IPS-18c (cell line): ENCODE data around the gene ZFYVE21.
A peak's percentile ranks its signal among the peaks of the same experiment; 100 is the strongest.

Source experiments
- H3K4me3 ChIP-seq: 2 replicates; pipeline ENCODE4 v1.7.0; 2013; ENCODE audit warnings: low read depth, mild to moderate bottlenecking, low read length, moderate library complexity; ENCODE audit not compliant: insufficient read depth
- H3K9me3 ChIP-seq: one replicate; pipeline ENCODE4 v1.6.1; 2013; ENCODE audit warnings: mild to moderate bottlenecking, low read length, moderate library complexity; ENCODE audit not compliant: control insufficient read depth, insufficient read depth

Gene ZFYVE21

GRCh38 chr14:103715052-103716000, at the start of gene ZFYVE21, which contains the start of gene XRCC3:
Gene ZFYVE21, plus strand, starts transcription at chr14:103715810. Its CDS starts 32 bp downstream, at chr14:103715842.
Gene XRCC3, minus strand, starts transcription at chr14:103715451. Its CDS starts 4,364 bp downstream, at chr14:103711087.
- no peaks in the 10 kb centered on the region for H3K9me3 ChIP-seq
- peak within 1 kb of the TSS; percentile 84 for H3K4me3 ChIP-seq

DNA sequence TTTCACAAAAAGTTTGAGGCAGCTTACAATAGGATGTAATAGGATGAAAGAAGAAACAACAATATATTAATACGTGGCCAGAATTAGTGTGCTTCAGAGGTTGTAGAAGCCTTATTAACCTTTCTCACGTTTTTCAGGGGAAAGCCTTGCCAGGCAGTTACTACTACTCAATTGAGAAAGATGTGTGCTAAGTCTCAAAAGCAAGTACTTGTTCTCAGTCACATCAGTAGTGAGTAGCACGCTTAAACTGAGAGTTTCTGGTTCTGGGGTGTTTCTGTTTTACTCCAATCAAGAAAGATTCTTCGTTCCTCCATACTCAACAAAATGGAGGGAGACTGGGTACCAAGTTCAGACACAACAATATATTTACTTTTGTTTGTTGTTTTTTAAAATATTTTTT, 47.9 kb upstream of the ZFYVE21 start:
- H3K4me3 ChIP-seq: no peak overlapping the region
- H3K9me3 ChIP-seq: no peaks in the 10 kb centered on the region

- no peaks in the 10 kb centered on the region for H3K9me3 ChIP-seq
Measured at GRCh38 chr14:103668117-103668516, 47.5 kb upstream of the ZFYVE21 start.

DNA sequence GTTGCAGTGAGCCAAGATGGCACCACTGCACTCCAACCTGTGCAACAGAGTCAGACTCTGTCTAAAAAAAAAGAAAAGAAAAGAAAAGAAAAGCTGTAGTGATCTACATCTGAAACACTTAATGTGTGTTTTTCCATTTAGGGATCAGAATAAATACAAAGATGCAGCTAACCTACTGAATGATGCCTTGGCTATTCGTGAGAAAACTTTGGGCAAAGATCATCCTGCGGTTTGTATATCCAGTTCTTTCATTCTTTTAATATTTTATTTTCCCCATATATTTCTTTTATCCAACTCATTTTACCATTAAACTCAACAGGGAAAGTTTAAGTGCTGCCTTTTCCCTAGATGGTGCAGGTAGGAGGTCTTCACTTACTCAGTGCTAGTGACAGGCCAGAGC, 46.2 kb upstream of the ZFYVE21 start:
- Histone ChIP-seq H3K9me3 (no peaks in the 10 kb centered on the region), H3K4me3 (no peak overlapping the region)

More at GRCh38 chr14:103668117-103668516, 47.5 kb upstream of the ZFYVE21 start:
- H3K4me3 ChIP-seq: no peak overlapping the region

DNA sequence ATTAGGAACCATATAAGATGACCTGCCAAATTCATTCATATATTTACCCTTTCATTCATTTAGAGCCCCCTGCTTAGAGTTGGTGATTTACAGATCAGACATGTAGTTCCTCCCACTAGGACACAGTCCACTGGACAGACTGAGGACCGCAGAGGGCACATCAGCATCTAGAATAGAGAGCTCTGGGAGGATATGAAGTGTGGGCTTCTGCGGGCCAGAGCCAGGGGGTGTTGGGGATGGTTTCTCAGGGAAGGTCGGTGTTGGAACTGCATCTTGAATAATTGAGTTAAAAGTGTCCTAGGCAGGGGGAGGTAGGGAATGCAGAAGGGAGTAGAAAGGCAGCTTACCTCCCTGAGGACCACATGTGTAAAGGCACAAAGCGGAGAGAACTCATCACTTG, 43.7 kb upstream of the ZFYVE21 start:
- no peaks in the 10 kb centered on the region for H3K9me3 ChIP-seq
- no peak overlapping the region for H3K4me3 ChIP-seq

DNA sequence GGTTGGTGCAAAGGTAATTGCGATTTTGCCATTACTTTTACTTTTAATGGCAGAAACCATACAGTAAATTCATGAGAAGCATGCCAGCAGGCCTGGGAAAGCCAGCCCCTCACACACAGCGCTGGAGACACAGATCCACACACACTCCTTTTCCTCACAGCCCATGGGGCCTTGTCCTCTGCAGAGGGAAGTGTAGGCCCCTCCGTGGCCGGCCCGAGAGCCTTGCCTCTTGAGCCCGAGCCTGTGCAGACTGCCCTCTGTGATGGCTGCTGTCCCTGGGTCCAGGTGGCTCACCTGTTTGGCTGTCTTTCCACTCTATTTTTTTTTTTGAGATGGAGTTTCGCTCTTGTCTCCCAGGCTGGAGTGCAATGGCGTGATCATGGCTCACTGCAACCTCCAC, 39.7 kb upstream of the ZFYVE21 start:
- Histone ChIP-seq H3K4me3 (no peak overlapping the region), H3K9me3 (no peaks in the 10 kb centered on the region)

DNA sequence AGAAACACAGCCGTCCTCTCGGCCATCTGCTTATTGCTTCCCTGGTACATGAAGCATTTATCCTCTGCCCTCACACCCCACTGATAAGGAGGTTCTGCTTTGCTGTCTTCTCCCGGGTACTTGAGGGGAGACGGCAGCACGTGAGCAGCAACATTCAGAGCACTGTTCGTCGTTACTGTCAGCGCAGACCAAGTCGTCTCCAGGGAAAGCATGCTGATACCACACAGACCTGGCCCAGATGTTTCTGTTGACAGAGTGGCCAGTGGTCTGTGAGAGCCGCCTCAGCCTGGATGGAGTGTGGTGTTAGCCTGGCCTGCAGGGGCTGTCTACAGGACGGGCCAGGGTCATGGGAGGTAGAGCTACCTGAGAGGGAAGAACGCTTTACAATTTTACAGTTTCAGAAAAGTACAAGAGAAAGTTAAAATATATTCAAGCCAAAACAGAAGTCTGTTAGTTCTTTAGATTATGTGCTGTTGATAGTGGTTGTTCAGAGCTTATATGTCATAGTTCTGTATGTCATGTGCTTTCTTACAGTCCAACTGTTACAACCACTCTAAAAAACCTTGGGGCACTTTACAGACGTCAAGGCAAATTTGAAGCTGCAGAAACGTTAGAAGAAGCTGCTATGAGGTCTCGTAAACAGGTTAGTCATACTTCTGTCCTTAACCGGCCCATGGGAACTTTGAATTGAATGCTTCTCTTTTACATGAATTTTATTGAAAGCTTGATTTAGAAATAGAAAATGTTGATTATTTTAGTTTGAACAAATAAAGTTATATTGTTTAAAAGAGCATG, 38.5 kb upstream of the ZFYVE21 start:
- no peaks in the 10 kb centered on the region for H3K9me3 ChIP-seq
- no peak overlapping the region for H3K4me3 ChIP-seq

DNA sequence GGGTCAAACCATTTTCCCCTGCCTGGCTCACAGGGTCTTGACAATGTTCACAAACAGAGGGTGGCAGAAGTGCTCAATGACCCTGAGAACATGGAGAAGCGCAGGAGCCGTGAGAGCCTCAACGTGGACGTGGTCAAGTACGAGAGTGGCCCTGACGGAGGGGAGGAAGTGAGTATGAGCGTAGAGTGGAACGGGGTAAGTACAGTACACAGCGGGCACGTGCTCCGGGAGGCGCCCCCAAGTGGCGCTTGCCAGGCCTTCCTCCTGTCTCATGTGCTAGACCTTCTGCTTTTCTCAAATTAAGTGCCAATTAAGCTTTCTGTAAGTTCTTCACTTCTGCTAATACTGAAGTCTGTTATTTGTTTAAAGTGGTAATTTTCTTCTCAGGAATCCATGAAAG, 36.3 kb upstream of the ZFYVE21 start:
- Histone ChIP-seq H3K4me3 (no peak overlapping the region), H3K9me3 (no peaks in the 10 kb centered on the region)

- H3K9me3 ChIP-seq: no peaks in the 10 kb centered on the region
Measured at GRCh38 chr14:103680491-103681231, 34.9 kb upstream of the ZFYVE21 start.

DNA sequence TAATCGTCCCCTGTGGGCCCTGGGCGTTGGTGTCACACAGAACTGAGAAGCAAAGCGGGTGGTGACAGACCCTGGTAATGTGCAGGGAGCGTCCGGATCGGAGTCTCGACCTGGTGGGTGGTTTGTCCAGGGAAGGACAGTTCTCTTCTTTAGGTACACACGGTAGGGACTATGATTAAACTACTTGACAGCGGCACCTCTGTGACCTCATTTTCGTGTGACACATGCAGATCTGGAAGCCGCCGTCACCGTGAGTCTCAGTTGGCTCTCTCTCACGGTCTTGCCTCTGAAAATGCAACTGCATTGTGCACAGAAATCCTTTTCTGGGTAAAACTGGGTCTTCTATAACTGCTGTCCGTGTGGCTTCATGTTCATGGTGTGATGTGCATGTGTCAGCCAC, 32.5 kb upstream of the ZFYVE21 start:
- H3K9me3 ChIP-seq: no peaks in the 10 kb centered on the region
- no peak overlapping the region for H3K4me3 ChIP-seq

More at GRCh38 chr14:103680491-103681231, 34.9 kb upstream of the ZFYVE21 start:
- no peak overlapping the region for H3K4me3 ChIP-seq

- no peak overlapping the region for H3K4me3 ChIP-seq
- no peaks in the 10 kb centered on the region for H3K9me3 ChIP-seq
Measured at GRCh38 chr14:103684471-103684870, 31.1 kb upstream of the ZFYVE21 start.

DNA sequence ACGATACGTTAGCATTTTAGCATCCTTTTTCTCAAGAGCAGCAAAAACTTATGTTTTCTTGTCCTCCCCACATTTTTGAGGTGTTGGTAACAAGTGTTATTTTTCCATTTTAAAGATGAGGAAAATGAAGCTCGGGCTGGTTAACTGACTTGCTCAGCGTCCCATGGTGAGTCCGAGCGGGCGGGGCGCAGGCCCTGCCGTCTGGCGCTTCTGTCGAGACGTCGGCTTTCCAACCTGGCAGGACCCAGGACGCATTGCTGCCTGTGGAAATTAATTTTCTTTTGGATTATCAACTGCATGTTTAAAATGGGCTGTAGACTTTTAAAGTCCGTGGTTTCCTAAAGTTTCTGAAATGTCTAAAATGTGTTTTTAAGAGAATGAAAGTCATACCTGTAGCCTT, 30.7 kb upstream of the ZFYVE21 start:
- H3K9me3 ChIP-seq: no peaks in the 10 kb centered on the region
- H3K4me3 ChIP-seq: no peak overlapping the region

GRCh38 chr14:103685276-103686211, 30.1 kb upstream of the ZFYVE21 start:
- Histone ChIP-seq H3K4me3 (no peak overlapping the region), H3K9me3 (no peaks in the 10 kb centered on the region)

- Histone ChIP-seq H3K4me3 (no peak overlapping the region), H3K9me3 (no peaks in the 10 kb centered on the region)
Measured at GRCh38 chr14:103686831-103687485, 28.7 kb upstream of the ZFYVE21 start.

DNA sequence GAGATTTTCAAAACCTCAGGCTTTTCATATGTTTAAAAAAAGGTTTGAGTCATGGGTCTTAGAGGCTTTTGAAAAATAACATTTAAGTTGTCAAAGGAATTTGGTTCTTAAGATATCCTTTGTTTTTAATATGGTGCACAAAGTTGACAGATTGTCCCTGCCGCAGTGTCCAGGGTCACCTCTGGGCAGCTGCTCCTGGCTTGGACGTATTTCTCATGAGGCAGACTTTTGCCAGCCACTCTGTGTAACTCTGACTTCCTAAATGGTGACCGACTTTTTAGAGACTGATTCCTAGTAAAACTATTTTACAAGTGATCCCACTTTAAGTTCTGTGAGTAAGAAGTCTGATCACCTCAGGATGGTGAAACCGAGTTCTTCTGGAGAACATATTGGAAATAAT, 27.9 kb upstream of the ZFYVE21 start:
- no peaks in the 10 kb centered on the region for H3K9me3 ChIP-seq

GRCh38 chr14:103688441-103688840, 27.2 kb upstream of the ZFYVE21 start:
- Histone ChIP-seq H3K9me3 (no peaks in the 10 kb centered on the region), H3K4me3 (no peak overlapping the region)

More for the DNA sequence above, 27.9 kb upstream of the ZFYVE21 start:
- no peak overlapping the region for H3K4me3 ChIP-seq
